AG04450 (cell line): ENCODE results near the gene CBY3. TPM values are rescaled to one million over a fixed set of nuclear protein-coding genes. Genes with fewer than 3 reads are reported as not detected.
"Not testable (repeated sequence)": the region's sequence is repeated elsewhere in the genome, so short reads cannot be mapped to it uniquely, and the experiment has no call there.

Source experiments
- CTCF ChIA-PET: fragments of 300-600, 350-600 bp; formaldehyde crosslinking; extraction: SDS; loops from one replicate; lab custom pipeline; 2022; ENCODE audit warnings: antibody characterized with exemption, inconsistent platforms; lab: Charles Lee
- POLR2A ChIA-PET: fragments of 350-600 bp; formaldehyde crosslinking; extraction: SDS; loops from one replicate; lab custom pipeline; 2021; ENCODE audit warnings: antibody characterized with exemption, inconsistent platforms; lab: Yijun Ruan, JAX
- DNase-seq: peaks from one replicate; pipeline ENCODE4 v3.0.0-alpha.2; 2011; ENCODE audit warnings: low read depth, low spot score
- H3K27ac ChIP-seq: one replicate; pipeline ENCODE4 v1.5.1; 2012; ENCODE audit warnings: low read depth, low read length, control low read depth
- H3K27me3 ChIP-seq: one replicate; pipeline ENCODE4 v1.6.0; 2012; ENCODE audit warnings: low read length; ENCODE audit not compliant: control insufficient read depth, insufficient read depth
- H3K4me3 ChIP-seq: 2 replicates; pipeline ENCODE4 v1.5.1; 2011; ENCODE audit warnings: mild to moderate bottlenecking, low read depth, low read length, control low read depth
- H3K9me3 ChIP-seq: 2 replicates; pipeline ENCODE4 v1.5.1; 2012; ENCODE audit warnings: low read length; ENCODE audit not compliant: control insufficient read depth, insufficient read depth
- polyA plus RNA-seq: library from polyadenylated mRNA; depleted of rRNA; stranded (reverse); fragments of >200 nt; gene quantifications from 2 replicates; pipeline ENCODE4 v1.2.3, GENCODE V29; 2011
- TF ChIP-seq, protein P1 (sequence below): IDR thresholded peaks from 2 replicates; pipeline ENCODE4 v1.5.1; 2011; ENCODE audit warnings: low read depth, low read length, control low read depth, inconsistent platforms

Gene CBY3
- polyA plus RNA-seq, 1 experiment: not detected

DNA sequence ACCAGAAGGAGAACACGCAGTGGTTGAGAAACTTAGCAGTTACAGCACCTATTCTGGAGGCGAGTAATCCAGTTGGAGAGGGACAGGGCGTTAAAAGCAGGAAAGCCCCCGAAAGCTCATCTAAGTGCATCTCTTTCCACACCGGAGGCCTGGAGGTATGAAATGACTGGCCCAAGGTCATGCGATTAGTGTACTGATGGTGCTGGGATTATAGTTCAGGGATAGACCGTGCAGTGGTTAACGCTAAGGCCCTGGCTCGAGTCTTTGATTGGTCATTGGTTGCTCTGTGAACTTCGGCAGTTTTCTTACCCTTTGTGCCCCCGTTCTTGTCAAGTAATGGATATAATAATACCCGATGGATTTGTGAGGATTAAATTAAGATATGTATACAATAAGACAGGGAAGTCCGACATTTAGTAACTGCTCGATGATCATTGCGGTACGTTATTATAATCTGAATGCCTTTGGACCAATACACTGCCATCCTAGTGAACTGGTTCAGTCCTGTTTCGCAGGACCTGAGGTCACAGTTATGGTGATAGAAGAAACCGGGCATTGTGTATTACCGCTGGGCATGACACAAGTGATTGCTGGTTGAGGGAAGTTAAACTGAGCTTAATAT lies 18.9 kb upstream of the CBY3 start:
- TF ChIP-seq, protein P1, sequence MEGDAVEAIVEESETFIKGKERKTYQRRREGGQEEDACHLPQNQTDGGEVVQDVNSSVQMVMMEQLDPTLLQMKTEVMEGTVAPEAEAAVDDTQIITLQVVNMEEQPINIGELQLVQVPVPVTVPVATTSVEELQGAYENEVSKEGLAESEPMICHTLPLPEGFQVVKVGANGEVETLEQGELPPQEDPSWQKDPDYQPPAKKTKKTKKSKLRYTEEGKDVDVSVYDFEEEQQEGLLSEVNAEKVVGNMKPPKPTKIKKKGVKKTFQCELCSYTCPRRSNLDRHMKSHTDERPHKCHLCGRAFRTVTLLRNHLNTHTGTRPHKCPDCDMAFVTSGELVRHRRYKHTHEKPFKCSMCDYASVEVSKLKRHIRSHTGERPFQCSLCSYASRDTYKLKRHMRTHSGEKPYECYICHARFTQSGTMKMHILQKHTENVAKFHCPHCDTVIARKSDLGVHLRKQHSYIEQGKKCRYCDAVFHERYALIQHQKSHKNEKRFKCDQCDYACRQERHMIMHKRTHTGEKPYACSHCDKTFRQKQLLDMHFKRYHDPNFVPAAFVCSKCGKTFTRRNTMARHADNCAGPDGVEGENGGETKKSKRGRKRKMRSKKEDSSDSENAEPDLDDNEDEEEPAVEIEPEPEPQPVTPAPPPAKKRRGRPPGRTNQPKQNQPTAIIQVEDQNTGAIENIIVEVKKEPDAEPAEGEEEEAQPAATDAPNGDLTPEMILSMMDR: no peak
- ChIA-PET POLR2A (interaction anchor here (1.9 kb wide), 1 partner anchor 32 kb away, joined by 7 read pairs; no protein-coding TSS in a partner anchor), CTCF (no interaction called here)
- Histone ChIP-seq H3K9me3 (no peaks in the 10 kb centered on the region; the same call in 1 of the 2 replicates), H3K27ac (peak overlapping the region; percentile 86), H3K4me3 (peak overlapping the region; percentile 71), H3K27me3 (no peaks in the 10 kb centered on the region)
- no peak for DNase-seq

- CTCF ChIA-PET: no interaction called here
- DNase-seq: no peak
Observed at GRCh38 chr5:179698935-179699615, 18.2 kb upstream of the CBY3 start, which contains the start of gene CANX. Gene CANX (plus strand): TSS chr5:179698967. CDS start chr5:179705682, 6,715 bp downstream.

DNA sequence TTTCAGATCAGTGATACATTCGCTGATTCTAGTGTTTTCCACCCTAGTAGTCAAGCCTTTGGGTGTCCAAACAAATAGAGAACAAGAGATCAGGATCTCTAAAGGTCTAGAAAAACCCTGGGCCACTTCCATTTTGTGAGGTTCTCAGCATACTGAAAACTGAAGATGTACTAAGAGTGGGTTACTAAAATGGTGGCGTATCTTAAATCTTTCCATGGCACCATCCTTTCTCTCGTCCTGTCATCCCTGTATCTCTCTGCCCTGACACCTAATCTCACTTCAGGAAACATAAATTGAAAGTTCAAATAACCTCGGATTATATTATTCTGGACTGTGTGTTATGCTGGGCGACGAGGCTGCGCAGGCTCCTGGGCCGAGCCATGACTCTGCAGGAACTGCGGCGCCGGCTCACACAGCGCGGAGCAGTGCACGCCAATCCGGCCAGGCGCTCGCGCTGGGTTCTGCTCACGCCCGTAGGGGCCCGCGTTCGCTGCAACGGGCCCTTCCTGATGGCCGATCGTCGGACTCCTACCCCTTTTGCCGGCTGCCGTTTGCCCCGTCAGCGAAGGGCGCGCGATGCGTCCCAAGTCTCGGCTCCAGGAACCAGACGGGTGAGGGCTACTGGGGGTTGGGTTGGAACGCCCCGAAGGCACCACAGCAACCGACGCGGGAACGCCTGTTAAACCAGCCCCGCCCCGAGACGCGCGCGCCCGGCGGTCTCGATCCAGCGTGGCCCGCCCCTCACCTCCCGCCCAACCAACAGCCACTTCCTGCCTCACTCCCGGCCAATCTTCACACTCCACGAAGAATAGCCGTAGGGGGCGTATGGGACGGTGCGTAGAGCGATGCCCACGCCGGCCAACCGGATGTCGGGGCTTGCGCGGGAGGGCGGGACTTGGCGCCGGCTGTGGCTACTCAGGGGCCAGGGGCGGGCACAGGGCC lies 17.4 kb upstream of the CBY3 start:
- POLR2A ChIA-PET: interaction anchor here (0.6 to 1.9 kb wide), 3 partner anchors 34 to 145 kb away, joined by 3 to 7 read pairs (median 3); partner anchors contain the start of gene HNRNPH1
- Histone ChIP-seq H3K27me3 (no peaks in the 10 kb centered on the region), H3K27ac (peak overlapping the region; percentile 97), H3K4me3 (peak overlapping the region; percentile 78), H3K9me3 (no peaks in the 10 kb centered on the region; the same call in 1 of the 2 replicates)
- TF ChIP-seq, protein P1: no peak
- CTCF ChIA-PET: interaction anchor here (1.2 kb wide), 1 partner anchor 75 kb away, joined by 4 read pairs; the partner anchor contains the start of gene HNRNPH1
- DNase-seq: peak; percentile 98

More at GRCh38 chr5:179698935-179699615, 18.2 kb upstream of the CBY3 start, which contains the start of gene CANX:
- POLR2A ChIA-PET: interaction anchor here (1.9 kb wide), 1 partner anchor 33 kb away, joined by 7 read pairs; no protein-coding TSS in a partner anchor
- H3K9me3 ChIP-seq: no peaks in the 10 kb centered on the region; the same call in 1 of the 2 replicates
- no peaks in the 10 kb centered on the region for H3K27me3 ChIP-seq
- H3K4me3 ChIP-seq: peak within 1 kb of the TSS; percentile 78
- TF ChIP-seq, protein P1: no peak
- H3K27ac ChIP-seq: peak within 1 kb of the TSS; percentile 97

GRCh38 chr5:179697543-179697942 lies 16.7 kb upstream of the CBY3 start:
- peak overlapping the region; percentile 97 for H3K27ac ChIP-seq
- POLR2A ChIA-PET: interaction anchor here (0.6 to 1.0 kb wide), 3 partner anchors 35 to 146 kb away, joined by 3 to 4 read pairs (median 3); partner anchors contain the start of genes HNRNPH1 and MAML1
- not testable (repeated sequence) for H3K9me3 ChIP-seq, H3K27me3 ChIP-seq, DNase-seq
- CTCF ChIA-PET: interaction anchor here (1.2 kb wide), 1 partner anchor 75 kb away, joined by 4 read pairs; the partner anchor contains the start of gene HNRNPH1
- H3K4me3 ChIP-seq: peak overlapping the region; percentile 78
